Heart left ventricle (tissue), 13 donors: Measurements from ENCODE around the gene TNFAIP3.

Experiments
- POLR2A ChIP-seq, 2 donors: fragments of 450-650 bp; IDR thresholded peaks; one replicate each; pipeline ENCODE4 v1.6.1; 2017; ENCODE audit warnings: antibody characterized with exemption in 2 of 2, mild to moderate bottlenecking in 2 of 2, moderate library complexity in 2 of 2
- TF ChIP-seq, protein P1 (sequence below), 12 donors: fragments of 200-600 bp; sonication (generic) in 4 of 12; IDR thresholded peaks; one replicate each; pipeline versions ENCODE4 v1.5.0 to v1.8.0; 2018 to 2022; ENCODE audit warnings: antibody characterized with exemption in 12 of 12, mild to moderate bottlenecking in 5 of 12
- donor health status: ischemic (EF 13 %, LVEDD 7.1; RV severe dilation, severe dysfunction).
- donor health status: DM: no; HTN: yes; CAD: no.
- donor health status: DM: no; HTN: no; CAD: no.
- donor health status: ischemic (EF 25% LVEDD 6.9; RV normal size, moderate dysfunction).
- donor health status: ischemic (EF 25% LVEDD 5.7; RV mildly dilated, moderate dysfunction).
- donor health status: ischemic (EF 35%, LVEDD 5.7; RV mildly dilated, moderate dysfunction).
- donor health status: nonischemic (EF 11% LVEDD 7.7; RV severe dilation, severe dysfunction).
- donor health status: DM: yes; HTN: yes; CAD: no.
- donor health status: PGD.
- donor health status: ischemic (EF 29% LVEDD 5.4; RV normal size, mild dysfunction).
- donor health status: nonischemic (EF 23%, LVEDD 6.1; RV moderate dilation, normal function).

GRCh38 chr6:137864812-137865508 lies 2.1 kb upstream of the TNFAIP3 start:
- TF ChIP-seq, protein P1, sequence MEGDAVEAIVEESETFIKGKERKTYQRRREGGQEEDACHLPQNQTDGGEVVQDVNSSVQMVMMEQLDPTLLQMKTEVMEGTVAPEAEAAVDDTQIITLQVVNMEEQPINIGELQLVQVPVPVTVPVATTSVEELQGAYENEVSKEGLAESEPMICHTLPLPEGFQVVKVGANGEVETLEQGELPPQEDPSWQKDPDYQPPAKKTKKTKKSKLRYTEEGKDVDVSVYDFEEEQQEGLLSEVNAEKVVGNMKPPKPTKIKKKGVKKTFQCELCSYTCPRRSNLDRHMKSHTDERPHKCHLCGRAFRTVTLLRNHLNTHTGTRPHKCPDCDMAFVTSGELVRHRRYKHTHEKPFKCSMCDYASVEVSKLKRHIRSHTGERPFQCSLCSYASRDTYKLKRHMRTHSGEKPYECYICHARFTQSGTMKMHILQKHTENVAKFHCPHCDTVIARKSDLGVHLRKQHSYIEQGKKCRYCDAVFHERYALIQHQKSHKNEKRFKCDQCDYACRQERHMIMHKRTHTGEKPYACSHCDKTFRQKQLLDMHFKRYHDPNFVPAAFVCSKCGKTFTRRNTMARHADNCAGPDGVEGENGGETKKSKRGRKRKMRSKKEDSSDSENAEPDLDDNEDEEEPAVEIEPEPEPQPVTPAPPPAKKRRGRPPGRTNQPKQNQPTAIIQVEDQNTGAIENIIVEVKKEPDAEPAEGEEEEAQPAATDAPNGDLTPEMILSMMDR (IDR thresholded peaks at IDR 0.05): no peak
- TF ChIP-seq POLR2A (IDR thresholded peaks at IDR 0.05): no peak
